COLO668 (cell line): ENCODE data around the gene MCF2L.
"Not testable (repeated sequence)": the region's sequence is repeated elsewhere in the genome, so short reads cannot be mapped to it uniquely, and the experiment has no call there.

Experiments
- DNase-seq: peaks from one replicate; lab custom pipeline; 2025; ENCODE audit not compliant: unreplicated experiment; lab: John Stamatoyannopoulos, UW

MCF2L gene

GRCh38 chr13:113028336-113029060 is 59.5 kb downstream of the MCF2L start:
- DNase-seq, result no peak

GRCh38 chr13:113029061-113029445 is 60.0 kb downstream of the MCF2L start:
- no peak for DNase-seq

DNA sequence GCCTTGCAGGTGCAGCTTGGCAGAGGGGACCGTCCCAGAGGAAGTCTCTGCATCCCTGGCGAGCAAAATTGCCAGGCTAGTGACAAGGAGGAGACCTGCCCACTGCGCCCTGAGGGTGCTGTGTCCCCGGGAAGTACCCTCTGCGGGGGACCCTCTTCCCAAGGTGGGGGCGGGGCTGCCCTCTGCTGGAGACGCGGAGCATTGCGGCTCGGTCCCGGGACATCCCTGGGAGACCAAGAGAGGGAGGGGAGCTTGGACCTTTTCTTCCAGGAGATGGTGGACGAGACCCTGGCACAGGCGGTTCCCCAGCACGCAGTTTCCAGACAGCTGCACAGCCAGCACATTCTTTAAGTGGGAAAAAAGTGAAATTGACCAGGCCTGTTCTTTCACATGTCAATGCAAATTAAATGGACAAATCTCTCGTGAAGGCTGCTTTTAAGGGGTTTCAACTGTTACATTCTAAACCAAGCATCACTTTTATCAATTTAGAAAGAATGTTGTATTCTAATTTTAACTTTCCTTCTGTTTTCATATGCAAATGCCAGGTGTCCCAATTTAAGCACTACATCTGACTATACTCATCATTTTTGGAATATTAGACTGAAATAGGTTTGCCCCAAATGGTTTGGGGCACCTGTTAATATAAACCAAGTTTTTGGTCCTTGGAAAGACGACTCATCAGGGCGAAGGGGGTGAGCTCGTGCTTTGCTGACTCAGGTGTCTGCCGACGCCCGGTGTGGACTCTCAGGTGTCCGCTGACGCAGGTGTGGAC is 60.7 kb downstream of the MCF2L start:
- peak; percentile 70 for DNase-seq

DNA sequence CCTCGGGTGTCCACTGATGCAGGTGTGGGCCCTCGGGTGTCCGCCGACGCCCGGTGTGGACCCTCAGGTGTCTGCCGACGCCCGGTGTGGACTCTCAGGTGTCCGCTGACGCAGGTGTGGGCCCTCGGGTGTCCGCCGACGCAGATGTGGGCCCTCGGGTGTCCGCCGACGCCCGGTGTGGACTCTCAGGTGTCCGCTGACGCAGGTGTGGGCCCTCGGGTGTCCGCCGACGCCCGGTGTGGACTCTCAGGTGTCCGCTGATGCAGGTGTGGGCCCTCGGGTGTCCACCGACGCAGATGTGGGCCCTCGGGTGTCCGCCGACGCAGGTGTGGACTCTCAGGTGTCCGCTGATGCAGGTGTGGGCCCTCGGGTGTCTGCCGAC is 61.2 kb downstream of the MCF2L start:
- DNase-seq, result not testable (repeated sequence)

- DNase-seq, result no peak
These were observed 62.5 kb downstream of the MCF2L start for GRCh38 chr13:113031465-113031864.

DNA sequence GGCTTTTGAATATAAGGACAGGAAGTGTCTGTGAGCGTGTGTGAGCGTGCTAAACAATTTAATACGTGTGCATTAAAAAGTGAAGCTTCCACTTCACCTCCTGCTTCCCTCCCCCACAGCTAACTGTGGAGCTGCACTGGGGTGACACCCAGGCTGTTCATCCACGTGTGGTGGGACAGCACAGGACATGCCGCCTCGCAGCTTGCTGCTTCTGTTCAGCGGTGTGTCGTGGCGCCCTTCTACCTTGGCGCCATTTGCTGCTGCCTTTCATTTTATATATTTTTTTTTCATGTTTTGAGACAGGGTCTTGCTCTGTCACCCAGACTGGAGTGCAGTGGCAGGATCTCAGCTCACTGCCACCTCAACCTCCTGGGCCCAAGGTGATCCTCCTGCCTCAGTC is 63.3 kb downstream of the MCF2L start:
- no peak for DNase-seq

DNA sequence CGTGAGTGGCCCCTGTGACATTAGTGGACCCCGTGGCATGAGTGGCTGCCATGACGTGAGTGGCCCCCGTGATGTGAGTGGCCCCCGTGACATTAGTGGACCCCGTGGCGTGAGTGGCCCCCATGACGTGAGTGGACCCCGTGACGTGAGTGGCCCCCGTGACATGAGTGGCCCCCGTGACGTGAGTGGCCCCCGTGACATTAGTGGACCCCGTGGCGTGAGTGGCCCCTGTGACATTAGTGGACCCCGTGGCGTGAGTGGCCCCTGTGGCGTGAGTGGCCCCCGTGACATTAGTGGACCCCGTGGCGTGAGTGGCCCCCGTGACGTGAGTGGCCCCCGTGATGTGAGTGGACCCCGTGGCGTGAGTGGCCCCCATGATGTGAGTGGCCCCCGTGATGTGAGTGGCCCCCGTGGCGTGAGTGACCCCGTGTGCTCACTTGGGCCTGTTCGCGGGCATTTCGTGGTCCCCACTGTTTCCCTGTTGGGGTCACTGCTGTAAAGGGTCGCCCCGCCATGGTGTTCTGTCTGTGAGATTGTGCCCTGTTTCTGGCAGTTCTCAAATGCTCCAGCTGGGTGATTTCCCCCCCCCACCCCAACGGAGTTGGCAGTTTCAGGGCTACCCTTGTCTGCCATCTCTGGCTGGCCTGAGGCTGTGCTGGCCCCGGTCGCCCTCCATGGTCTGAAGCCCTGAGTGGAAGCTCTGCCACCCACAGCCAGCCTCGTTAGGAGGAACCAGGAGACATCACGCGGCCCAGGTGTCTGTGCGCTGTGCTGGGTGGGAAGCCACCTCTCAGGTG is 64.2 kb downstream of the MCF2L start:
- no peak for DNase-seq

GRCh38 chr13:113034451-113035212 is 65.6 kb downstream of the MCF2L start:
- no peak for DNase-seq

DNA sequence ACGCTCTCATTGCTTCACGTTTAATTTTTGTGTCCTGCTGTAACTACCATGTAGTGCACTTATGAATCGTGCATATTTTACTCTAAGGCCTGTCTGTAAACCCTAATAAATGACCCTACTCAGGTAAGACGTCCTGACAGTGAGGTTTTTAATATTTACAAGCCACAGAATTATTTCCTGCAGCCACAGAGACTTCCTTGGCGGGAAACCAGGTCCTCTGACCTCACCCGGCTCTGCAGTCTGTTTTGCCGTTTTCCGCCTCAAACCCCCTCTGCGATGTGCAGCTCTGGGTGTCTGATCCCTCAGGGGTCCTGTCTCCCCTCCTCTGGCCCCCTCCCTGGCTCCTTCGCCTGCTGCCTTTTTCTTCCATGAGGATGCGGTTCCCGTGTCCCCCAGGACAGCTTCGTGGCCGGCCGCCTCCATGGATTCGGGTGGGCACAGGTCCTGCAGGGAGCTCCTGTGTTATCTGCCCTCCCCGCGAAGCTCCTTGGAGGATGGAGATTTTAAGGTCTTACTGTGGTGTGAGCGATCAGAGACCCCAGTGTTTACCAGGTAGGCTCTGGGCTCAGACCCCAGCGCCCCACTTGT is 66.3 kb downstream of the MCF2L start:
- DNase-seq, result no peak

GRCh38 chr13:113036401-113036800 is 67.4 kb downstream of the MCF2L start:
- DNase-seq, result no peak

- DNase-seq, result no peak
These were observed 71.0 kb downstream of the MCF2L start for GRCh38 chr13:113040031-113040430.

DNA sequence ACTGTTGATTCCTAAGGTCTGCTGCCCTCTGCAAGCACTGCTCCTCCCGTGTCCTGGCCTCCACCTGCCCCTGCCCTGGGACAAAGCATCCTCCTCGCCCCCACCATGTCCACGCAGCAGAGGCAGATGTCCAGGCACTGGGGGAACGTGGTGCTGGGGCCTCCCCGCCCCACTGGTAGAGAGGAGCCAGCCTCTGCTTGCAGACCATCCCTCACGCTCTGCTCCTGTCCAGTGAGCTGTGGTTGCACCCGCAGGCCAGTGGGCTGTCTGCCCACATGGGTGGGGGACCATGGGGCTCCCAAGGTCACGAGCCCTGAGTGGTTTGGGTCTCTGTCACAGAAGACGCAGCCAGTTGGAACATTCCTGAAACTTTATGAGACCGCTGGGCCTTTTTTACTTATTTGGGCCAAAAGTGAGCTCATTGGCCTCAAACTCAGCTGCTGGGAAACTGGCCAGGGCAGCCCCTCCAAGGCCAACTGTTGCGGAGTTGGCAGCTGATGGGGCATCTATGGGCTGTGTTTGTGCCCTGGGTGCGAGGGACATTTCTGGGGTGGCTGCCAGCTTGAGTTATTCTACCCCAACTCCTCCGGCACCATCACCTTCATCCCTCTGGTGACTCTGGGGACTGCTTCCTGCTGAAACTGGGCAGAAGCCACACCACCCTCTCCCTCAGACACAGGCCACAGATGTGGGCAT is 71.7 kb downstream of the MCF2L start:
- DNase-seq, result no peak

GRCh38 chr13:113041293-113041690 is 72.3 kb downstream of the MCF2L start:
- DNase-seq, result no peak

DNA sequence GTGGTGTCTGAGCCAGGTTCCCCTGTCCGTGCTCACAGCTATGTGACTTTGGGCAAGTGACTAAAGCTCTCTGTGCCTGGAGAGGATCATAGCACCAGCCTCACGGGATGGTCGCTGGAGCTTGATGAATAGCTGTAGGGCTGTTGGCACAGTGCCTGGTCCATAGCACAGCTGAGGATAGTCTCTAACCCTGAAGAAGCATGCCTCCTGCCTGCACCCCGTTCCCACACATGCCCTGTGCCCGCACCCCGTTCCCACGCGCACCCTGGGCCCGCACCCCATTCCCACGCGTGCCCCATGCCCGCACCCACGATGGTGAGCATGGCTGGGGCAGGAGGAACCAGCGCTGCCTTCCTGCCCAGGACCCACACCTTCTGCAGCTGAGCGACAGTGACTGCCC is 72.9 kb downstream of the MCF2L start:
- DNase-seq, result no peak

DNA sequence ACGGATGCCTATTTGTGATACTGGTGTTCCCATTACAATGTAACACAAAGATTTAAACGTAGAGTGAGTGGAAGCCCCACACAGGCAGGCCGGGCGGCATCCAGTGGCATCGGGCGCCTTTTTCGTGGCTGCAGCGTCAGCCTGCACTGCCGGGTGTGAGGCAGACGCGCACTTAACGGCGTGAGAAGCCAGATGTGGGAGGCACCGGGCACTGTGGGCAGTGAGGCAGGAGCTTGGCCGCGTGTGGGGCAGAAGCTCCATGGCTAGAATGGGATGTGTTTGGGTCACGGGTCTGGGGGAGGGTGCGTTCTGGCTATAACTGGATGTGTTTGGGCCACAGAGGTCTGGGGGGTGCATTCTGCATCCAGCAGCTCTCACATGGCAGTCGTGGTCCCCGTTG is 73.4 kb downstream of the MCF2L start:
- no peak for DNase-seq

DNA sequence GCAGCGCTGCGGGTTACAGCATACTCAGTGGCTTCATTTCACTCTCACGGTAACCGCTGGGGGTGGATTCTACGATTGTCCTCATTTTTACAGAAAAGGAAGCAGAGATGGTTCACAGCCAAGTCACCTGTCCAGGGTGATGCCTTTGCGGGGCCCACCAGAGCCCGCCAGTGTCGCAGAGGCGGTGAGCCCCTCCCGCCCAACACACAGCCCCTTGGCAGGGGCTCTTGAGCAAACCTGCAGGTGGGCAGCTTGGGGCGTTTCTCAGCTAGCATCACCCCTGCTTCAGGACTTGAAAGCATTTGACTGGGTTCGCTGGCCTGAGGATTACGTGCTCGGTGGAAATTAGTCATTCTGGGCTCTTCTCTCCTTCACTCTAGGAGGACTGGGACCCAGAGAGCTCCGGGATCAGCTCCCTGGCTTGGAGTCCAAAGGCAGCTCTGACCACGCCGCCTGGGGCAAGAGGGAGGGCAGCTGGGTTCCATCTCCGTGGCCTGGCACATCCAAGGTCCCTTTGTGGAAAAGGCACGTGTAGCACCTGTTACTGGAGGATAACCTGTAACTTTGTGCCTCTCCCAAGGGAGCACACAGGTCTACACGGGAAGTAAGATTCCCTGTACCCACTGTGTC is 74.1 kb downstream of the MCF2L start:
- no peak for DNase-seq

DNA sequence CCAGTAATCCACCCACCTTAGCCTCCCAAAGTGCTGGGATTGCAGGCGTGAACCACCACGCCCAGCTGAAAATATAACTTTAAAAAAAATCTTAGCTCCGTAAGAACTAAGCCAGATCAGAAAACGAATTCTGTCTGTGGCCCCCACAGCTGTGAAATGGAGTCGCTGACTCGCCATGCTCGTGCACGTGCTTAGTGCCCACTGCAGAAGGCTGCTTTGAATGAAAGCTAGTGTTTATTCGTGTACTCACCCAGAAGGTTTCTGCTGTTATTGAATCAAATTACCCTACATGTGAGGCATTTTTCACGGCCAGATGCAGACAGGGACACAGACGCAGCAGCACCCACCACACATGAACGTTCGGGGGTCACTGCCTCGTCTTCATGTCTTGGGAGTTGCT is 74.9 kb downstream of the MCF2L start:
- DNase-seq, result no peak

DNA sequence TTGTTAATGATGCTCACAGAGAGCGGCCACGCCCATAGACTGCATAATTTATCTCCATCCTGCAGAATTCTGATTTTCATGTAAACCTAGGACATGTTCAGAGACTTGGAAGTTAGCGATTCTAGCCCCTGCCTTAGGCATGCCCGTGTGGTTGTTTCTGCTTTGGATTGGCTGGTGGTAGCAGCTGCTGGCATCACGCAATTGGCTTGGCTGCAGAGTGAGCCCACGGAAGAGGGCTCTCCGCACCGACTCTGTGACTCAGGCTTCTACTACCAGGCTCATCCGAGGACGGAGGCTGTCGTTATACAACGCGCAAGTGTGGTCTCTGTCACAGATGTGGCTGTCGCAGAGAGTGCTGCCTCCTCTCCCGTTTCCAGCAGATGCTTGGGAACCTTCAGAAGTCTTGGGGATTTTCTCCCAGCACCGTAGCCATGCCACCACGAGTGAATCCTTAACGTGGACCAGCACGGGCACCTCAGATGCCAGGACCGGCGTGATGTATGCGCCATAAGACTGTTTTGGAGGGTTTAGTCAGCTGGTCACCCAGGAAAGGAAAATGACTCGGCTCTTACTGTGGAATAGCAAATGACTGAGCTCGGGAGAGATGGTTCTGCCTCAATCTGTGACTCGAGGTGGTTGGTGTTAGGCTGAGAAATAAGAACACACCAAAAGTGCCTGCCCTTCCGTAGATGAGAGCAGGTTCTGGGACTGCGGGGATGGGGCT is 75.5 kb downstream of the MCF2L start:
- no peak for DNase-seq
